GM12892 (cell line): ENCODE data around the gene NGEF.

ENCODE experiments used
- POLR2A ChIP-seq: IDR thresholded peaks from 2 replicates; pipeline ENCODE4 v1.6.1; 2011; ENCODE audit warnings: low read depth, low read length, control low read depth
- TAF1 ChIP-seq: IDR thresholded peaks from 2 replicates; pipeline ENCODE4 v1.6.1; 2011; ENCODE audit warnings: low read depth, mild to moderate bottlenecking, control low read depth, low read length, borderline replicate concordance

DNA sequence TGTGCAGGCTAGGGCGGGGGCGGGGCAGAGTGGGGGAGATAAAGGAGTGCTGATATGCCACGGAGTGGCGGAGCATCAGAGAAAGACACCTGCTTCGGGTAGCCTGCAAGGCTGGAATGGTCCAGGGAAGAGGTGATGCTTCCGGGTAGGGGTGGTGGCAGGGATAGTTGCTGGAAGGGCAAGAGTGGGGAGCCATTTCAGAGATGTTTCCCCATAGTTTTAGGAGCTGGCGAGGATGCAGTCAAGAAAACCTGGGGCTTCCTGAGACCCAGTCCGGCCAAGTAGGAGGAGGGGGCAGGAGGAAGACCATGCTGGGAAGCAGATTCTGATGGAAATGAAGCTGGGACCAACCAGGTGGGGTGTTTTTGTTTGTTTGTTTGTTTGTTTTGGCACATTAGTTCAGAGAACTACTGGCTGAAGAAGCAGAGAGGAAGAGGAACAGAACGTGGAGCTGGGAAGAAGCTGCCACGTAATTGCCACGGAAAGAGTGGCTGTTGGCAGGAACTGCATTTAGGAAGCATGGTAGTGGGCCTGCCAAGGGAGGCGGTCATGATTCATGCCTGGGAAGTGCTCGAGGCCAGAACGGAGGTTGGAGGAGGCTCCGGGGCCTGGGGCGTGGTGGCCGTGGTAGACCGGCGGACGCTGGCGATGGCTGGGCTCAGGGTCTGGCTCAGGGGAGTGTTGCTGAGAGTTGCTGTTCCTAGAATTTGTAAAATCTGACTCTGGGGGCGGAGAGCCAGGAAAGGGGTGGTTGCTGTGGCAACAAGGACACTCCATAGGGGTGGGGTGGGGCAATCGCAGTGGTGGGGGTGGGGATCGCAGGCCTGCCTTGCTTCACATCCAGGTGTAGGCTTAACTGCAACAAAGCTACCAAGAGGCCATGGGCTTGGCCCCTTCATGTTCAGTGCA lies 38.4 kb upstream of the NGEF start:
- no peak for TF ChIP-seq POLR2A
- TF ChIP-seq TAF1, result no peak
